ENCODE measurements around the gene MYF5.

The MYF5 gene

DNA sequence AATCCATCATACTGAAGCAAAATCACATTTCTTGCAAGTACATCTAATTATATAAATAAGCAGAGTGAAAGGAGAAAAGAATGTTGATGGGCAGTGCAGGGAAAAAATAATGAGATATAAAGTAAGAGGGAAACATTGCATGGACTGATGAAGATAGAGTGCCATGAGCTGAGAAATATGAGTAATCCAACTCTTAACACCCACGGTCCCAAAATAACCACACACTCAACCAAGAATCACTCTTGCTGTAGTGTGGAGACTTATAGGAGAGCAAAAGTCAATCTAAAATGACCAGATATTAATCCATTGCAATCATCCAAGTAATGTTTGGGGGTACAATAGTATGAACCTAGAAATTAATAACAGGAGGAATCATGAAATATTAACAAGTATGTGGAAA lies 40.2 kb downstream of the MYF5 start:
- no peak for DNase-seq (ENCODE audit: extremely low read depth in 1 of 2, low read depth in 1 of 2)

DNA sequence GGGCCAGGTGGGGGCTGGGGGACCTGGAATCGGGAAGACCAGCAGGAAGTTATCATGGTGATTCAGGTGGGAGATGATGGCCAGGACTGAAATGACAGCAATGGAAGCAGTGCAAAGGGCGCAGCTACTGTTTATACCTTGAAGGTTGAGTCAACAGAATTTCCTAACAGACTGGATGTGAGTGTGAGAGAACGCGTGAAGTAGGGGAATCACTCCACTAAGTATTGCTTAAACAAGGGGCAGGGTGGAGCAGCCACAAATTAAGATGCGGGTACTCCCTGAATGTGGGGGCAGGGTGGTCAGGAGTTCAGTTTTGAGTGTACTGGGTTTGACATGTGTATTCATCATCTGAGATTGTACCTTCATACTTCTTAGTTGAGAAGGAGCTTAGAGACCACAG lies 45.1 kb downstream of the MYF5 start:
- no peak for DNase-seq (ENCODE audit: extremely low read depth in 1 of 2, low read depth in 1 of 2)

DNA sequence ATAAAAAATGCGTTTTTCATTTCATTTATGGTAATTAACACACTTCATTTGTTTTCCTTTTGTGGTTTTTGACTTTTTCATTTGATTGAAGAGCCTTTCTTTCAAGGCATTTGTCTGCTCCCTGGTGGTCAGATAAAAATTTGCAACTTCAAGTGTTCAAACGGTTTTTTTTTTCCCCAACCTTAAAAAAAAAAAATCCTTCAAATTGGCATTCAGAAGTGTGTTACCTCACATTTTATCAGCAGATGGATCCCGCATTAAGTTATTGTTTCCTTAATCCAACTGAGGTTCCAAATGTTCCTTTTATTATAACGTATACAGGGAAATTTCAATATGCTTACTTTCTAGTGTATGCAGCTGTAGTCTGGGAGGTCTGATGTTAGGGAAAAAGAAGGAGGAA lies 47.2 kb downstream of the MYF5 start:
- no peak for DNase-seq (ENCODE audit: extremely low read depth in 1 of 2, low read depth in 1 of 2)

DNA sequence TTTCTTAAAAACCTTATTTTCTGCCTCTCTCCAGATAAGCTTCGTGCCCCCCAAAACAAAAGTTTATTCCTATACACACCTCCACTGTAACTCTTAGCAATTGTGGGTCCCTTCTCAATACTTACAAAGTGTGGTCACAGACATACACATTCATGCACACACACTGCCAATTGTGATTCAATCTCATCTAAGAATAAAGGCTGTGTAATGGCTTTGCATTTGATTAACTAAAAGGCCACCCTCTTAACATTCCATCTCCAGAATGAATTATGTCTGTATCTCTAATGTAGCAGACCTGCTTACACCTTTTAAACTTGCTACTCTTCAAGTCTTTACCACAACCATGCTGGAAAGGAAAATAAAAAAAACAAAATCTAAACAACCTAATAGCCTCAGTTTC lies 49.5 kb downstream of the MYF5 start:
- no peak for DNase-seq (ENCODE audit: extremely low read depth in 1 of 2, low read depth in 1 of 2)

DNA sequence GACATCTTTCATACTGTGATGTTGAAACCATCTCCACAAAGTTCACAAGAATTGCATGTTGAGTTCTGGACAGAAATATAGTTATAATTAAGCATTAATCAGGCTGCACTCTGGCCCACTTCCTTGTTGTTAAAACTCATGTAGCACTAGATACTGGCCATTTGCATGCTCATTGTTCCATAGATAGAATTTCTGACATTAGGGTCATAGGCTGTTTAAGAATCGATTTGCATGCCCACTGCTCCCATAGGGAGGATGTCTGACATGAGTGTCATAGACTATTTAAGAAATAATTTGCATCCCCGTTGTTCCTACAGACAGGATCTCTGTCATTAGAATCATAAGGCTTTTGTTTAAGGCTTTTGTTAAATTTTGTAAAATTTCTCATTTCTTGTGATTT lies 50.2 kb downstream of the MYF5 start:
- DNase-seq (ENCODE audit: extremely low read depth in 1 of 2, low read depth in 1 of 2), result no peak
